ENCODE measurements around the gene G3BP1.
"Not testable (repeated sequence)": the region's sequence is repeated elsewhere in the genome, so short reads cannot be mapped to it uniquely, and the experiment has no call there.

G3BP1 gene

GRCh38 chr5:151779531-151780125 is 7.9 kb downstream of the G3BP1 start:
- Mint-ChIP-seq H3K9me3 (no peaks in the 10 kb centered on the region), H3K36me3 (ENCODE audit: low read depth) (peaks cover 35% of the 10 kb centered on the region), H3K27ac (peak overlapping the region in 1 of 3 experiments; percentile 9), H3K4me3 (no peak overlapping the region), H3K27me3 (ENCODE audit: low read depth) (no peaks in the 10 kb centered on the region), H3K4me1 (peaks cover 66% of the 10 kb centered on the region)
- TF ChIP-seq CTCF (IDR thresholded peaks at IDR 0.05; ENCODE audit: unreplicated experiment in 3 of 3), result no peak

GRCh38 chr5:151780348-151780747 is 8.6 kb downstream of the G3BP1 start:
- no peaks in the 10 kb centered on the region for H3K27me3 Mint-ChIP-seq (ENCODE audit: low read depth)
- no peaks in the 10 kb centered on the region for H3K9me3 Mint-ChIP-seq
- no peak overlapping the region for H3K27ac Mint-ChIP-seq
- H3K36me3 Mint-ChIP-seq (ENCODE audit: low read depth), result peaks cover 35% of the 10 kb centered on the region
- no peak overlapping the region for H3K4me3 Mint-ChIP-seq
- peaks cover 64% of the 10 kb centered on the region for H3K4me1 Mint-ChIP-seq
- TF ChIP-seq CTCF (IDR thresholded peaks at IDR 0.05; ENCODE audit: unreplicated experiment in 3 of 3), result no peak

GRCh38 chr5:151781201-151781600 is 9.4 kb downstream of the G3BP1 start:
- Mint-ChIP-seq H3K4me1 (peaks cover 59% of the 10 kb centered on the region), H3K4me3 (no peak overlapping the region), H3K27me3 (ENCODE audit: low read depth) (no peaks in the 10 kb centered on the region), H3K27ac (peak overlapping the region in 1 of 3 experiments; percentile 14), H3K9me3 (no peaks in the 10 kb centered on the region), H3K36me3 (ENCODE audit: low read depth) (peaks cover 31% of the 10 kb centered on the region)
- TF ChIP-seq CTCF (IDR thresholded peaks at IDR 0.05; ENCODE audit: unreplicated experiment in 3 of 3), result no peak

- peaks cover 44% of the 10 kb centered on the region for H3K4me1 Mint-ChIP-seq
- H3K27ac Mint-ChIP-seq; H3K27me3 Mint-ChIP-seq (ENCODE audit: low read depth); H3K4me3 Mint-ChIP-seq; H3K9me3 Mint-ChIP-seq: not testable (repeated sequence)
- H3K36me3 Mint-ChIP-seq (ENCODE audit: low read depth), result peaks cover 29% of the 10 kb centered on the region
Observed at GRCh38 chr5:151783664-151784063, 11.9 kb downstream of the G3BP1 start.

- no peaks in the 10 kb centered on the region for H3K27me3 Mint-ChIP-seq (ENCODE audit: low read depth)
- peaks cover 29% of the 10 kb centered on the region for H3K36me3 Mint-ChIP-seq (ENCODE audit: low read depth)
- H3K9me3 Mint-ChIP-seq, result no peaks in the 10 kb centered on the region
- TF ChIP-seq CTCF (IDR thresholded peaks at IDR 0.05; ENCODE audit: unreplicated experiment in 3 of 3), result no peak
- no peak overlapping the region for H3K4me3 Mint-ChIP-seq
- no peak overlapping the region for H3K27ac Mint-ChIP-seq
- peaks cover 40% of the 10 kb centered on the region for H3K4me1 Mint-ChIP-seq
Observed at GRCh38 chr5:151784141-151784540, 12.4 kb downstream of the G3BP1 start.

GRCh38 chr5:151786468-151786867 is 14.7 kb downstream of the G3BP1 start:
- no peak for TF ChIP-seq CTCF (IDR thresholded peaks at IDR 0.05; ENCODE audit: unreplicated experiment in 3 of 3)
- Mint-ChIP-seq H3K4me3 (no peak overlapping the region), H3K27ac (peak overlapping the region in 2 of 3 experiments; percentile 6 to 9), H3K9me3 (no peaks in the 10 kb centered on the region), H3K36me3 (ENCODE audit: low read depth) (peaks cover 44% of the 10 kb centered on the region), H3K27me3 (ENCODE audit: low read depth) (no peaks in the 10 kb centered on the region), H3K4me1 (peaks cover 20% of the 10 kb centered on the region)

Data from nephron (organoid).